Endometrium (tissue), 2 donors: ENCODE data around the gene ADCY9.
"Not testable (repeated sequence)": the region's sequence is repeated elsewhere in the genome, so short reads cannot be mapped to it uniquely, and the experiment has no call there.

Source experiments
- FAIRE-seq: peaks from 2 replicates; lab custom pipeline; 2012; peaks lifted over from hg19 to GRCh38; lab: Jason Lieb, UNC
- donor health status: control.
- donor health status: control.

Gene ADCY9

DNA sequence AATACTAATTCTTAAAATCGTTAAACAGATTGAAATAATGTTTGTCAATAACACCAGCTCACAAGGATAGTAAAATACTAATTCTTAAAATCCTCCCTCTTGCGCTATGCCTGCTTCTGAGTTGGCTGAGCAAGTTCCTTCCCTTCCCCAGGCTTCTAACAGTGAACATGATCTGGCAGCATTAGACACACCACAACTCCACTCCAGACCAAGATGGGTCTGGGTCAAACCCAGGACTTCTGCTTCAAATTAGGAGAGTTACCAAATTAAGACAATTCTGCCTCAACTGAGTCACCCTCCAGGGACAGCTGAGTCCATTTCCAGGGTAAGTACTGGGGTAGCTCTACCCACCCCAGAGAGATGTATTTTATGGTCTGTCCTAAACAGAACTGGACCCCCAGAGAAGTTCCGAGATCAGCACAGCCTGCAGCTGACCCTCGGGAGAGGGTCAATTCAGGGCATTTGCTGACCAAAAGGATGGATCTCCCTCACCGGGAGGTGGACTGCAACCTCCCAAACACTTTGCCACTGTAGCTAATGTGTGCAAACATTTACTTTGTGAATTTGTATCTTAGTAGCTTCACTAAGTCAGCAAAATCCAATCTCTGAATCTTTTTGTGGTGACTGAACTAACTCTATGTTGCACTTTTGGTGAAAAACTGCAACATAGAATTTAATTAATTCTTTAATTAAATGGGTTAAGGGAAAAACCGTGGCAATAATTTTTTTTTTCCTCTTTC, 48.8 kb downstream of the ADCY9 start:
- no peak for FAIRE-seq

DNA sequence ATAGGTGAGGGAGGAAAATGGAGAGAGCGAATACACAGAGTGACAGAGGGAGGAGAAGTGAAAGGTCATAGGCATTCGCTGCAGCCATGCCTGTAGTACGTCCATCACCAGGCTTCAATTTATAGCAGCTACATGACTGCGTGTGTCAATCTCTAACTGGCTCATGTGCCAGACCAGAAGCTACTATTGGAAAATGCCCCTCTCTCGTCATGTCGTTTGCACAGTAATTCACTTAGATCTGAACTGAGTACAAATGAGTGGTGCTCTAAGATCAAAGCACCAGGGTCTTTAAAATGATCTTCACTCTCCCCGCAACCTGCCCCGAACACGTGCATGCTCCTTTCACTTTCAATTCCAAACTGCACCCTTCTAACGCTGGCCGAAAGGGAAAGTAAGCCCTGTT, 51.3 kb downstream of the ADCY9 start:
- FAIRE-seq, result no peak

DNA sequence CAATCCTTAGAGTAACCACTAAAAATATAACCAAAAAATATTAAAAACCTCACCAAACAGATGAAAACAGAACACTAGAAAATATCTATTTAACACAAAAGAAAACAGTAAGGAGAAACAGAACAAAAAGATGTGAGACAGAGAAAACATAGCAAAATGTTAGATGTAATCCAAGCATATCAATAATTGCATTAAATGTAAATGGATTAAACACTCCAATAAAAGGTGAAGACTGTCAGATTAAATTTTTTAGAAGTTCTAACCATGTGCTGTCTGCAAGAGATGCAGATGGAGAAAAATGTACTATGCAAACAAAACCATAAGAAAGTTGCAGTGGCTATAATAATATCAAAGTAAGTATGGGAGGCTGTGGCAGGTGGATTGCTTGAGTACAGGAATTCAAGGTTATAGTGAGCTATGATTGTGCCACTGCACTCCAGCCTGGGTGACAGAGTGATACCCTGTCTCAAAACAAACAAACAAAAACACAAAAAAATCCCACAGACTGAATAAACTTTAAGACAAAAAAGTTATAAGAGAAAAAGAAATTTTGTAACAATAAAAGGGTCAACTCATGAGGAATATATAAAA, 53.9 kb downstream of the ADCY9 start:
- FAIRE-seq, result no peak

- FAIRE-seq, result no peak
Measured at GRCh38 chr16:4060823-4061222, 55.4 kb downstream of the ADCY9 start.

DNA sequence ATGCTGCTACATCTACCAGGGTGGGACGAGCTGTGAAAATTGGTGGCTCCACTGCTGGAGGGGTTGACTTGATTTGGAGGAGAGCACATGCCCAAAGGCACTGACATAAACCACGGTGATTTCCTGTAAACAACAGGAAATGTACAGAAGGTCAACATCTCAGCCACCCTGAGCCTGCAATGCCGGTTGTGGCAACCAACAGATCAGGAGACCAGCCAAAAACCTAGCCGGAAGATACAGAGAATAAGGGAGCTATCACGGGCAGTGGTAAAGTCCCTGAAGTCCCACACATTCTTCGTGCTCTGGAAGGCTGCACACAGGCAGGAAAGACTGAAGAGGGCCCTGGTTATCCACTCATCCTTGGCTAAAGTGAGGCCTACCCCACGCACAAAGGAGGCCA, 56.2 kb downstream of the ADCY9 start:
- no peak for FAIRE-seq

DNA sequence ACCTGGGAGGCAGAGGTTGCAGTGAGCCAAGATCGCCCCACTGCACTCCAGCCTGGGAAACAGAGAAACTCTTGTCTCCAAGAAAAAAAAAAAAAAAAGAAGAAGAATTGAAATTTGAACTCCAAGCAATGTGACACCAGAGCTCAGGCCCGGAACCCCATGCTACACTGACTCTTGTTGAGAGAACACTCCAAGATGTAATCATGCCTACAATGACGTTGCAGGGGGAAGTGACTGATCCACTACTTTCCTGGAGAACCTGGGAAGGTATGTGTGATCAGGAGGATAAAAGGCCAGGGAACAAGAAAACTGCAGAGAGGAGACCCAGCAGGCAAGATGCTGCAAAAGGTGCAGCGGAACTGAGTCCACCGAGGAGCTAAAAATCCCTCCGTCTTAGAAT, 57.9 kb downstream of the ADCY9 start:
- no peak for FAIRE-seq

DNA sequence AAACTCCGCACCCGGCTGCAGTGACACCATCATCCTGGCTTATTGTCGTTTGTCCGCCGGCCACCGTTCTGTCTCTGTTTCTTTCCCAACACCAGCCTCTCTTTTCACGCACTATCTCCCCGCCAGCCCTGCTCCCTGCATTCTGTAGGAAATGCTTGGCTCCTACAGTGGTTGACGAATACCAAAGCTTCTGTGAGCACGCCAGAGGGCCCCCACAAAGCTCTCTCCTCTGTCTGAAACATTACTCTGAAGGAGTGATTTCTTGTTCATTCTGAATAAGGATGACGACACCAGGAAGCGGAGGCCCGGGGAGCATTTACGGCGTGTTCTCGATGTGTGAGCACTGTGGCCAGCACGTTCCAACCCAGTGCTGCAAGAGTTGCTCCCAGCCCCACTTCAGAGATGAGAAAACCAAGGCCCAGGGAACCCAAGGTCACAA, 58.8 kb downstream of the ADCY9 start:
- FAIRE-seq, result no peak

- no peak for FAIRE-seq
Measured at GRCh38 chr16:4056161-4057105, 59.8 kb downstream of the ADCY9 start.

GRCh38 chr16:4055748-4056147, 60.5 kb downstream of the ADCY9 start:
- no peak for FAIRE-seq

DNA sequence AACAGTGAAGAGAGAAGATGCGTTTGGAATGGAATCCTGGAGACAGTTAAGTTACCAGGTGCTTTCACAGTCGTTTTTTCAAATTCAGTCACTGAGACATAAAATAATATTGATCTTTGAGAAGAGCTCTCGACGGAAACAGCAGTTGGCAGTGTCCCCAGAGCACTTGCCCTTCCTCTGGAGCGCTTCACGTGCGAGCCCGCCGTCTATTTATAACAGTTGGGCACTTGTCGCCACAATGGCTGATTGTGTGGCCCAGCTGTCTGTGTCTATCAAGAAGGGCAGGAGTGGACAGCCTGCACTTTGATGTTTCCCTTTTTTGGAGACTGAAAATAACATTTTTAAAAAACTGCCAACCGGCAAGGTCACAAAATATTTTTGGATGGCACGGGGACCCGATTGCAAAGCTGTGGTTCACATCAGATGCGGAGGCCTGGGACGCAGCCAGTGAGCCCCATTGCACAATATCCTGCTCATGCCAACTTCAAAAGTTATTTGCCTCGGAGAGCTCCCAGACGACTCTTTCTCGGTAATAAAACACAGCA, 62.9 kb downstream of the ADCY9 start:
- FAIRE-seq, result no peak

DNA sequence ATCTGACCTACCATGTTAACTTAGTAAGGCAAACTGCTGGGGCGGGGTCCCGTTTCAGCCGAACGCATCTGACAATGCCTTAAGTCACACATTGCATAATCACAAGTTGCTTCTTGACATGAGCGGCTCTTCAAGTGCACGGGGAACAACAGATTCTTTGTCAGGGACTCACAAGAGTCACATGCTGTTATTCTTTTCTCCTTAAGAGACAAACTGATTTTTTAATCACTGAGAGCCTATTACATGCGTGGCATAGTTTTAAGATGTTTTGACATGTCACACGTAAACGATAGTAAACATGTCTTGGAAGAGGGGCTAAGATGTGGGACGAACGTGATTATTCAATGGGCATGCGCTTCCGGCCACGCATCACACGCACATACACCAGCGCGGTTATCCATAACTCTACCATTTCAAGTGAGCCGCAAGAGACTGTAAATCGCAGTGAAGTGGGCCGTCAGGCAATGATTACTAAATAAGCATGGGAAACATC, 63.4 kb downstream of the ADCY9 start:
- no peak for FAIRE-seq

DNA sequence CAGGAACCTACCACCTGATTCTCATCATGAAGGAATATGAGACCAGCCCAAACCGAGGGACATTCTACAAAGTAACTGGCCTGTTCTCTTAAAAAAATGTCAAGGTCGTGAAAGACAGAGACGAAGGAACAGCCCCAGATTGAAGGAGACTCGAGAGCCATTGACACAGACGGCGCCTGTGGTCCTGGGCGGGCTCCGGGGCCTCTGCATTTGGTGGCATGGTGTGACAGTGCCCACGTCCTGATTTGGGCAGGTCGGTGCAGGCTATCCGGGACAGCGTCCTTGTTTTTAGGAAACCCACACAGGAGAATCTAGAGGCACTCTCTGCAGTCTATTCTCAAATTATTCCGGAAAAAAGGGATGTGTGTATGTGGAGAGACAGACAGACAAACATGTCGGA, 64.1 kb downstream of the ADCY9 start:
- FAIRE-seq, result no peak

- no peak for FAIRE-seq
Measured at GRCh38 chr16:4051591-4051990, 64.7 kb downstream of the ADCY9 start.

- FAIRE-seq, result no peak
Measured at GRCh38 chr16:4049031-4049430, 67.2 kb downstream of the ADCY9 start.

DNA sequence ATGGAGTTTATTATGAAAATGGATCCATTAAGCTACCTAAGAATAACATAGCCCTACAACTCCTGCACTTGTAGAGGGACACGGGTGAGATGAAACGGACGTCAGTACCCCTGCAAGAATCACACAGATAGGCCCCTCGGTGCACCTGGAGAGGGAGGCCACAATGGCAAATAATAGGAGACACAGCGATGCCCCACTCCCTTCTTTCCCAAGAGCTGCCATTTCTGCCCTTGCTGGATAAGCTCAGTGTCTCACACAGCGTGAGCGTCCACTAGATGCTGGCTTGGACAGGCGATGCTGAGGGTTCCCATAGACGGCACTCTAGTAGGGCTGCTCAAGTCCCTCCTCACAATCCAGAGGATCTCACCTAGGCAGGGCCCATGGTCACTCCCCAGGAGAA, 67.8 kb downstream of the ADCY9 start:
- FAIRE-seq, result no peak

- no peak for FAIRE-seq
Measured at GRCh38 chr16:4046221-4046620, 70.0 kb downstream of the ADCY9 start.

- FAIRE-seq, result not testable (repeated sequence)
Measured at GRCh38 chr16:4045561-4045960, 70.7 kb downstream of the ADCY9 start.

DNA sequence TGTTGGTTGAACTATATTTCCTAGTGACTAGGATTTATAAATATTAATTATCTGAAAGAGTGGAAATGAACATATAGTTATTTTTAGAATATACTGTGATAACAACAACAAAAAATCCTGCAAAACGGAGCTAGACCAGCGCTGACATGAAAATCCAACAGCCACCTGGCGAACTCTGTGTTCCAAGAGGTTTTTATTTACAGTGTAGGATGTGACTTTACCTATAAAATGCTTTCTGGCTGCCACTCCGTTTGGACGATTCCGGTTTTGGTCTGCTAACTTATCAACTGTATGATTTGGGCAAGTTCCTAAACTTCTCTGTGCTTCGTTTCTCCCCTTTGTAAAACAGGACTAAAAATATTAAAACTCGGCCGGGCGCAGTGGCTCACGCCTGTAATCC, 73.7 kb downstream of the ADCY9 start:
- FAIRE-seq, result no peak

DNA sequence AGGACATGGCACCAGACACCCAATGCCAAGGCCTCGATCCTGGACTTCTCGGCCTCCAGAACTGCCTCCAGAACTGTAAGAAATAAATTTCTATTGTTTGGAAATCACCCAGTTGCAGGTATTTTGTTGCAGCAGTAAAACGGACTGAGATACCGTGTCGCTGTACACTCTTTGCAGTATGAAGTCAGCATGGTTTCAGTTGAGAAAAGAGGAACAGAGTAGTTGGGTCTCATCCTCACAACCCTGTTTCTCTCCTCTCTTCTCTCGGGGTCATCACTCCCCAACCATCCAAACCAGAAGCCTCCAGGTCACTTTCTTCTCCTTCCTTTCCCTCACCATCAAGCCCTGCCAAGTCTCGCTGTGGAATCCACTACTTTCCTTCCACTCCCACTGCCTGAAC, 77.8 kb downstream of the ADCY9 start:
- FAIRE-seq, result no peak

GRCh38 chr16:4036952-4037351, 79.3 kb downstream of the ADCY9 start:
- FAIRE-seq, result not testable (repeated sequence)

- no peak for FAIRE-seq
Measured at GRCh38 chr16:4034963-4035362, 81.3 kb downstream of the ADCY9 start.

GRCh38 chr16:4033951-4034350, 82.3 kb downstream of the ADCY9 start:
- no peak for FAIRE-seq
